GM18526 (cell line): ENCODE data around the gene PLEKHN1.

Source experiments
- POLR2A ChIP-seq: IDR thresholded peaks from 3 replicates; pipeline ENCODE4 v1.6.1; 2011; ENCODE audit not compliant: insufficient read length; ENCODE audit errors: extremely low read depth

The PLEKHN1 gene

DNA sequence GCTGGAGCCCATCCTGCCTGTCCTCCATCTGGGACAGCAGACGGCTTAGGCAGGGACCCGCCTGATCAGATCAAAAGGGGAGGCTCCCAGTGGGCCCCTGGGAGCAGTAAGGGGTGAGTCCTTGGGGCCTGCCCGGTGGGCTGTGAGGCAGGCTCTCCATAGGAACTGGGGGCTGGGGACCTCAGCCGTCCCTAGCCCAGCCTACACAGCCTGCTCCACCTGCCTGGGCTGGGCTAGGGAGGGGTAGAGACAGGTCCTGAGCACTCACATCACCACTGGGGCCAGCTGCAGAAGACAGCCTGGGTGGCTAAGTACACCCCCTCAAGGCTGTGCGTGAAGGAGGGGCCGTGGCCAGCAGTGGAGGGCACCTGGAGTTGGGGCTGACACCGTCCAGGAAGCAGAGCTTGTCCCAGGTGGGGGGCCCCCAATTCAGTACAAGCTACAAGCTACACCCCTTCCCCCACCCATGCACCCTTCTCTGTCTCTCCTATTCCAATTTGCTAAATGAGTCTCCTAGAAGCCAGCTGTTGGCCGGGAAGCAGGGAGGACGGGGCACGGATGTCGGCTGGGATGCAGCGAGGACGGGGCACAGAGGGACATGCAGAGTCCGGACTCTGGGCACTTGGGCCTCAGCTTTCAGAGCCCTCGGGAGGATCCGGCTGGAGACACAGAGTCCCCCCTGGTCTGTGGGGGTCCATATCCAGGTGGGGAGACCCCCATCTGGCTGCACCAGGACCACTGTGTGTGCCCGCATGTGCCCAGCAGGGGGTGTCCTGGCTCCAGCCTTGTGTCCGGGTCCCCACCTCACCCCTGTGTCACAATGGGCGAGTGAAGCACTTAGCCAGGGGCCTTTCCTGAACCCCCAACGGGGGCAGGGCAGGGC, 48.8 kb downstream of the PLEKHN1 start:
- peak; percentile 69 for TF ChIP-seq POLR2A

- TF ChIP-seq POLR2A, result peak; percentile 48
Measured at GRCh38 chr1:1019122-1019999, 53.1 kb downstream of the PLEKHN1 start.

GRCh38 chr1:1020000-1020404, 53.7 kb downstream of the PLEKHN1 start, which contains the start of gene AGRN:
TSS of gene AGRN (plus strand) at chr1:1020120. CDS start at chr1:1020173, 53 bp downstream.
- peak; percentile 22 for TF ChIP-seq POLR2A

- TF ChIP-seq POLR2A, result no peak
Measured at GRCh38 chr1:1020415-1021009, 54.2 kb downstream of the PLEKHN1 start.

DNA sequence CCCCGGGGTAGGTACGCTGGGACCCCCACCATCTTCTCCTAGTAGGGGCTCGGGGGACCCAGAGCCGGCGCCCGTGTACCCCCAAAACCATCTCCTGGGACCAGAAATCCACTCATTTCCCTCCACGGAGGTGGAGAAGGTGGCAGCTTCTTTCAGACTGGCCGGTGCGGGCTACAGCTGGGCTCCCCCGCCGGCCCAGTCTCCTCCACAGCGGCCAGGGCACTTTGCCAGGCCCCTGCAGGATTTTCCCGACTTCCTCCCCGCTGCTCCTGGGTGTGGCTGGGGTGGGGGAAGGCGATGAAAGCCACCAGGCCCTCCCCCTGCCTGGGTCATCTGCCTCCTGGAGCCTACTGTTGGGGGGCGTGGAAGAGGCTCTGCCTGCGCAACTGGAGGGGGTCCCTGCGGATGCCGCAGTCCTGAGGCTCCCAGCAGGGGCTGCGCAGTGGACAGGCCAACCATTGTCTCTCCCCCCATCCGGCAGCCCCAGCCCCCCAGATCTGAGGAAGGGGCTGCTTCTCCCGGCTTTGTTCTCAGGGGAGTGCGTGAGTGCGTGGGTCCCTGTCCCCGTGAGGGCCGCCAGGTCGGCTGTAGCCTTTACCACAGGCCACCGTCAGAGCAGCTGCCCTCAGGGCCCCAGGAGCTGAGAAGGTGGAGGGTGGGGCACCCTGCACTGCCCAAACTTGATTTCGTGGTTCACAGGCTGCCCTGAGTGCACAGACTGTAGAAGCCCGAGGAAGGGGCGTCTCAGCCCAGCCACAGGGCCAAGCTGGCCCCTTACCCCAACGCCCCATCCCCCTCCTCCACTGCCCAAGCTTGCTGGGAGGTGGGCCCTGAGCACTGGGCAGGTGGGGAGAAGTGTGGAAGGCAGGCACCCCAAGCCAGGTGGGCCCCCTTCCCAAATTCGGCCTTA, 55.0 kb downstream of the PLEKHN1 start:
- TF ChIP-seq POLR2A, result no peak

- no peak for TF ChIP-seq POLR2A
Measured at GRCh38 chr1:1021920-1022259, 55.6 kb downstream of the PLEKHN1 start.

DNA sequence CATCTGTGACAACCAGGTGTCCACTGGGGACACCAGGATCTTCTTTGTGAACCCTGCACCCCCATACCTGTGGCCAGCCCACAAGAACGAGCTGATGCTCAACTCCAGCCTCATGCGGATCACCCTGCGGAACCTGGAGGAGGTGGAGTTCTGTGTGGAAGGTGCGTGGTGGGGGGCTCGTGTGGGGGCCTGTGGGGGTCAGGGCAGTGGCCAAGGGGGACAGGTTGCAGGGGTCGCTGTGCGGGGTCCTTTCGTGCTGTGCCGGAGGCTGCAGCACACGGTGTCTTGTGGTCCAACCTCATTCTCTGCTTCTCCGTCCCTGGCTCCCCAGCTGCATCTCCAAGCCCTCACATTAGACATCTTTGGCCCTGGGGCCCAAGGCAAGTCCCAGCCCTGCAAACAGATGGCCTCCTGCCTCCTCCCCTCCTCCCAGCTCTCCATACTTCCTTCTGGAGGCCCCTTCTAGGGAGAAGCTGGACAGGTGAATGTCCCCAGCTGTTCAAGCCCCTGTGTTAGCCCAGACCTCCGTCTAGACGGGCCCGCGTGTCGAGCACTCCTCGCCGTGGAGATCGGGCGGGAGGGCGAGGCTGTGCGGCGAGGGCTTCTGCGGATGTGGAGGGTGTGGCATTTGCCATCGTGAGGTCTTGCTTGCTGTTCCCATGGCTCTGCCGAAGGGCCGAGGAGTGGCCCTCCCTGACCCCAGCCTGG, 56.2 kb downstream of the PLEKHN1 start:
- TF ChIP-seq POLR2A, result no peak

DNA sequence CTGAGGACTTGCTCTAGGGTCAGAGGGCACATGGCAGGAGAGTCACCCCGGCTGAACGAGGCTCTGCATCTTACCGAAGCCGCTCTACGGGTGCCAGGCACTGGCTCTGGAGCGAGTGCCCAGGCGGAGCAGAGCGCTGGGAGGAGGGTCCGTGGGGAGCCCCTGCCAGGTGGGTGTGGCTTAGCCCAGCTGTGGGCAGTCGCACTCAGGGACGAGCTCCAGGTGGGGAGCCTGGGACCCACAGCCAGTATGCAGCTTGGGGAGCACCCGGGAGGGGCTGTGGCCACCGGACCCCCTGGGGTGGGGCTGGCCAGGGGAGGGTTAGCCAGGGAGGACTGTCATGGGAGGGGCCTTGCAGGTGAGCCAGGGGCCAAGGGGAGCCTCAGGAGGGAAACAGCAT, 57.4 kb downstream of the PLEKHN1 start:
- TF ChIP-seq POLR2A, result no peak

DNA sequence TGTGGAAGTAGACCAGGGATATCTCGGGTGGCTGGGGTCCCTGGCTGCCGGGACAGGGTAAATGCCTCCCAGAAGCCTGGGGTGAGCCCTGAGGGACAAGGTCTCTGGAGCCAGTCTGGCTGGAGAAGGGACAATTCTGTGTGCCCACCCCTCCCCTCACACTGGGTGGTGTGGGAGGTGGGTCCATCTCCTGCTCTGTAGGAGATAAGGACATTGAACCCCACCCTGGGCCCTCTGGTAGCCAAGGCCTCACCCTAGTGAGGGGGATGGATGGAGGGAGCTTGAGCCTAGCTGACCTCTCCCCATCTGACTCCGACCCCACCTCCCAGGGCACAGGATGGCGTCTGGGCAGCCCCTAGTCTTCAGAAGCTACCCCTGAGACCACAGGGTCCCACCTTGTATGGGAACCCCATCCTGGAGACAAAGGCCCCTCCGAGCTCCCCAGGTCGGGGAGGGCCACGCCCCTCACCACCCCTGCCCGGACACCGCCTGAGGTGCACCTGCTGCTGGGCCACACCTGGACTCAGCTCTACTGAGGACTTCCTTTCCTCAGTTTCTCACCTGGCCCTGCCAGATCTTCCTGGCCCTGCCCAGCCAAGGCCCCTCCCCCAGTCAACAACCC, 58.0 kb downstream of the PLEKHN1 start:
- no peak for TF ChIP-seq POLR2A

GRCh38 chr1:1024771-1025699, 58.8 kb downstream of the PLEKHN1 start:
- no peak for TF ChIP-seq POLR2A
